Keratinocyte (primary cell): ENCODE measurements around the gene RET. TPM values are rescaled to one million over a fixed set of nuclear protein-coding genes. Genes with fewer than 3 reads are reported as not detected.

Experiments used
- DNase-seq: peaks from one replicate; pipeline ENCODE4 v3.0.0-alpha.2; 2011; ENCODE audit warnings: low read depth, missing footprints, low spot score
- FAIRE-seq: peaks from 2 replicates; lab custom pipeline; 2011; peaks lifted over from hg19 to GRCh38; lab: Jason Lieb, UNC
- H2AFZ ChIP-seq: 2 replicates; pipeline ENCODE4 v1.6.0; 2012; ENCODE audit warnings: low read length, control low read depth, inconsistent platforms; ENCODE audit not compliant: control insufficient read depth
- H3K27ac ChIP-seq: 2 replicates; pipeline ENCODE4 v1.5.1; 2011; ENCODE audit warnings: low read length; ENCODE audit not compliant: control insufficient read depth, insufficient read depth
- H3K27me3 ChIP-seq: 3 replicates; pipeline ENCODE4 v1.6.0; 2011; ENCODE audit warnings: low read length; ENCODE audit not compliant: control insufficient read depth, insufficient read depth; ENCODE audit errors: extremely low read depth
- H3K36me3 ChIP-seq, 2 experiments: 2 replicates in 1 of 2; 3 replicates in 1 of 2; pipeline ENCODE4 v1.5.1; 2011; ENCODE audit warnings: low read length in 2 of 2, mild to moderate bottlenecking in 1 of 2; ENCODE audit not compliant: control insufficient read depth in 2 of 2, insufficient read depth in 2 of 2; ENCODE audit errors: extremely low read depth in 1 of 2
- H3K4me1 ChIP-seq: 3 replicates; pipeline ENCODE4 v1.5.1; 2011; ENCODE audit warnings: low read length; ENCODE audit not compliant: control insufficient read depth, insufficient read depth; ENCODE audit errors: extremely low read depth
- H3K4me2 ChIP-seq: 3 replicates; pipeline ENCODE4 v1.6.0; 2011; ENCODE audit warnings: low read depth, low read length; ENCODE audit not compliant: control insufficient read depth, insufficient read depth; ENCODE audit errors: extremely low read depth
- H3K4me3 ChIP-seq, 3 experiments: fragments of 200-600 bp in 1 of 3; sonication (generic) in 1 of 3; 2 replicates in 2 of 3; 3 replicates in 1 of 3; pipeline ENCODE4 v1.5.1; 2011 to 2016; ENCODE audit warnings: low read length in 3 of 3, mild to moderate bottlenecking in 3 of 3, control low read depth in 2 of 3, inconsistent platforms in 1 of 3, low read depth in 1 of 3, mixed read lengths in 1 of 3, mixed run types in 1 of 3, moderate library complexity in 1 of 3; ENCODE audit not compliant: control insufficient read depth in 2 of 3, insufficient read depth in 2 of 3; ENCODE audit errors: extremely low read depth in 1 of 3
- H3K79me2 ChIP-seq: 2 replicates; pipeline ENCODE4 v1.6.0; 2012; ENCODE audit warnings: low read length; ENCODE audit not compliant: control insufficient read depth, insufficient read depth
- H3K9ac ChIP-seq: 3 replicates; pipeline ENCODE4 v1.6.0; 2011; ENCODE audit warnings: low read length; ENCODE audit not compliant: control insufficient read depth, insufficient read depth; ENCODE audit errors: extremely low read depth
- H3K9me1 ChIP-seq: 3 replicates; pipeline ENCODE4 v1.6.0; 2011; ENCODE audit warnings: low read length; ENCODE audit not compliant: control insufficient read depth, insufficient read depth; ENCODE audit errors: extremely low read depth
- H3K9me3 ChIP-seq: 2 replicates; pipeline ENCODE4 v1.5.1; 2012; ENCODE audit warnings: low read depth, low read length; ENCODE audit not compliant: control insufficient read depth
- H4K20me1 ChIP-seq: 3 replicates; pipeline ENCODE4 v1.6.0; 2011; ENCODE audit warnings: low read length; ENCODE audit not compliant: control insufficient read depth, insufficient read depth; ENCODE audit errors: extremely low read depth
- CTCF ChIP-seq, 3 experiments: IDR thresholded peaks in 1 of 3; conservative IDR thresholded peaks in 1 of 3; optimal IDR thresholded peaks in 1 of 3; 2 replicates in 2 of 3; 3 replicates in 1 of 3; pipeline versions ENCODE3 to v1.5.1; 2011; ENCODE audit warnings: low read length in 3 of 3, mild to moderate bottlenecking in 3 of 3, moderate library complexity in 2 of 3, control low read depth in 1 of 3, inconsistent platforms in 1 of 3; ENCODE audit not compliant: insufficient read depth in 2 of 3; ENCODE audit errors: extremely low read depth in 1 of 3
- EZH2 ChIP-seq: IDR thresholded peaks from one replicate; pipeline ENCODE4 v1.6.1; 2012; ENCODE audit warnings: inconsistent platforms, mild to moderate bottlenecking, low read length, moderate library complexity
- dilution Hi-C: fragments of 300-500 bp; cut with MboI; formaldehyde crosslinking; loops from one replicate; pipeline ENCODE4 v1.7.0; 2020; ENCODE audit warnings: low sequenced_read_pairs; ENCODE audit not compliant: extremely low pct_ligation_motif_present
- polyA plus RNA-seq, 5 experiments: library from polyadenylated mRNA; depleted of rRNA in 3 of 5; stranded (reverse) in 3 of 5; stranded (forward) in 1 of 5; unstranded in 1 of 5; fragments of >200 nt; gene quantifications; 1 replicate in 1 of 5; 2 replicates in 3 of 5; 3 replicates in 1 of 5; pipeline versions ENCODE4 v1.2.1 to v1.2.3, GENCODE V29; 2011 to 2012; ENCODE audit warnings: missing spikeins in 2 of 5, low read depth in 1 of 5, low replicate concordance in 1 of 5

The RET gene
- polyA plus RNA-seq, 1 donor (not counting 4 experiments of a cell fraction or from before 2014, with no cell fraction given): 0.21 TPM

- no peak overlapping the region for H3K27ac ChIP-seq
- H3K4me3 ChIP-seq: no peak overlapping the region
- H2AFZ ChIP-seq: no peak overlapping the region
- no peaks in the 10 kb centered on the region for H3K36me3 ChIP-seq
- no peaks in the 10 kb centered on the region for H3K79me2 ChIP-seq
- no peak for FAIRE-seq
- no peak for DNase-seq
- H3K9ac ChIP-seq: no peak overlapping the region
- no peak for TF ChIP-seq EZH2
- no peak for TF ChIP-seq CTCF (optimal IDR thresholded peaks at IDR 0.05 in 1 of 3, IDR thresholded peaks at IDR 0.05 in 1 of 3, conservative IDR thresholded peaks at IDR 0.05 in 1 of 3; ENCODE audit: extremely low read depth in 1 of 3, insufficient read depth in 2 of 3, low read length in 3 of 3)
- no peaks in the 10 kb centered on the region for H4K20me1 ChIP-seq
- H3K9me1 ChIP-seq: no peaks in the 10 kb centered on the region
- peaks cover 13% of the 10 kb centered on the region for H3K27me3 ChIP-seq
- H3K4me2 ChIP-seq: no peak overlapping the region
- H3K4me1 ChIP-seq: peaks cover 3% of the 10 kb centered on the region
- H3K9me3 ChIP-seq: no peaks in the 10 kb centered on the region
- dilution Hi-C loops: no loop called here
Measured at GRCh38 chr10:43102063-43102828, 25.4 kb downstream of the RET start.

- H2AFZ ChIP-seq: peak overlapping the region; percentile 93
- H4K20me1 ChIP-seq: no peaks in the 10 kb centered on the region
- no peaks in the 10 kb centered on the region for H3K79me2 ChIP-seq
- dilution Hi-C loops: no loop called here
- H3K9me1 ChIP-seq: no peaks in the 10 kb centered on the region
- peak overlapping the region; percentile 89 for H3K4me2 ChIP-seq
- TF ChIP-seq EZH2: no peak
- peak; percentile 85 to 98 (median 96) for TF ChIP-seq CTCF (optimal IDR thresholded peaks at IDR 0.05 in 1 of 3, IDR thresholded peaks at IDR 0.05 in 1 of 3, conservative IDR thresholded peaks at IDR 0.05 in 1 of 3; ENCODE audit: extremely low read depth in 1 of 3, insufficient read depth in 2 of 3, low read length in 3 of 3)
- H3K27me3 ChIP-seq: peaks cover 13% of the 10 kb centered on the region
- peak overlapping the region; percentile 37 to 66 (median 61) for H3K4me3 ChIP-seq
- H3K36me3 ChIP-seq: no peaks in the 10 kb centered on the region
- peaks cover 14% of the 10 kb centered on the region for H3K4me1 ChIP-seq
- no peak for DNase-seq
- no peak overlapping the region for H3K27ac ChIP-seq
- no peak for FAIRE-seq
- H3K9me3 ChIP-seq: no peaks in the 10 kb centered on the region
- peak overlapping the region; percentile 18 for H3K9ac ChIP-seq
Measured at GRCh38 chr10:43105102-43105955, 28.5 kb downstream of the RET start.
